ENCODE data around the gene RPGRIP1. TPM values are rescaled to one million over a fixed set of nuclear protein-coding genes. Genes with fewer than 3 reads are reported as not detected.
"Not testable (repeated sequence)": the region's sequence is repeated elsewhere in the genome, so short reads cannot be mapped to it uniquely, and the experiment has no call there.

The RPGRIP1 gene
- total and polyA plus RNA-seq, 8 donors: 0.19 to 0.58 (median 0.28) TPM; not detected in 4

DNA sequence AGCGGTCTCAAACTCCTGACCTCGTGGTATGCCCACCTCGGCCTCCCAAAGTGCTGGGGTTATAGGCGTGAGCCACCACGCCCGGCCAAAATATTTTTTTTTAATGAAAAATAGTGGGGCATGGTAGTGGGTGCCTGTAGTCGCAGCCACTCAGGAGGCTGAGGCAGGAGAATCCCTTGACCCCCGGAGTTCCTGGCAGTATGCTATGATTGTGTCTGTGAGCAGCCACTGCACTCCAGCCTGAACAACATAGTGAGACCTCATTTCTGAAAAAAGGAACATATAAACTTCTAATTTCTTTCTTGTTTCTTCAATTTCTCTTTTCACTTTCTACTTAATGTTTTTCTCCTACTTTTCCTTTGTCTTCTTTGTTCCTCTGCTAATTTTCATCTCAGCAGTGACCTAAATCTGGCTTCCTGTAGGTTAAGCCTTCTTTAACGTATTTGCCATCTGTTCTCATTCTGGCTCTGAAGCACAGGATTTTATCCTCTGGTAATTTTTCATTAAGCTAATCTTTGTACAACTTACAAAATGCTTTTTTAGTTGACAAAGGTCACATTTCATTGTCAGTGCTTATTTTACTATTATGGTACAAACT lies 4.5 kb upstream of the RPGRIP1 start:
- Histone ChIP-seq H3K4me3 (no peak overlapping the region), H3K4me1 (peaks cover 0 to 3% (median 0%) of the 10 kb centered on the region in 4 donors), H3K9me3 (no peaks in the 10 kb centered on the region), H3K27ac (no peak overlapping the region), H3K36me3 (no peaks in the 10 kb centered on the region), H3K27me3 (no peaks in the 10 kb centered on the region)
- no peak for TF ChIP-seq POLR2A (IDR thresholded peaks at IDR 0.05)
- TF ChIP-seq, protein P1, sequence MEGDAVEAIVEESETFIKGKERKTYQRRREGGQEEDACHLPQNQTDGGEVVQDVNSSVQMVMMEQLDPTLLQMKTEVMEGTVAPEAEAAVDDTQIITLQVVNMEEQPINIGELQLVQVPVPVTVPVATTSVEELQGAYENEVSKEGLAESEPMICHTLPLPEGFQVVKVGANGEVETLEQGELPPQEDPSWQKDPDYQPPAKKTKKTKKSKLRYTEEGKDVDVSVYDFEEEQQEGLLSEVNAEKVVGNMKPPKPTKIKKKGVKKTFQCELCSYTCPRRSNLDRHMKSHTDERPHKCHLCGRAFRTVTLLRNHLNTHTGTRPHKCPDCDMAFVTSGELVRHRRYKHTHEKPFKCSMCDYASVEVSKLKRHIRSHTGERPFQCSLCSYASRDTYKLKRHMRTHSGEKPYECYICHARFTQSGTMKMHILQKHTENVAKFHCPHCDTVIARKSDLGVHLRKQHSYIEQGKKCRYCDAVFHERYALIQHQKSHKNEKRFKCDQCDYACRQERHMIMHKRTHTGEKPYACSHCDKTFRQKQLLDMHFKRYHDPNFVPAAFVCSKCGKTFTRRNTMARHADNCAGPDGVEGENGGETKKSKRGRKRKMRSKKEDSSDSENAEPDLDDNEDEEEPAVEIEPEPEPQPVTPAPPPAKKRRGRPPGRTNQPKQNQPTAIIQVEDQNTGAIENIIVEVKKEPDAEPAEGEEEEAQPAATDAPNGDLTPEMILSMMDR (IDR thresholded peaks at IDR 0.05): no peak
- TF ChIP-seq EP300 (IDR thresholded peaks at IDR 0.05): no peak
- no peak for TF ChIP-seq POLR2AphosphoS5 (IDR thresholded peaks at IDR 0.05)
- intact Hi-C loops (cut with DNase I; ENCODE audit: low total_unique reads): no loop called here
- WGBS, 5 donors: 82 to 90% (median 87%) methylated on average over 9 of the region's 9 CpGs
- no peak for DNase-seq

- H3K36me3 ChIP-seq: no peaks in the 10 kb centered on the region
- no peak overlapping the region for H3K4me3 ChIP-seq
- WGBS, 5 donors: 80 to 88% (median 86%) methylated on average over 4 of the region's 4 CpGs
- H3K27me3 ChIP-seq: no peaks in the 10 kb centered on the region
- DNase-seq: no peak
- H3K4me1 ChIP-seq: no peaks in the 10 kb centered on the region
- no peaks in the 10 kb centered on the region for H3K9me3 ChIP-seq
- H3K27ac ChIP-seq: no peak overlapping the region
- TF ChIP-seq EP300 (IDR thresholded peaks at IDR 0.05): no peak
- no peak for TF ChIP-seq POLR2A (IDR thresholded peaks at IDR 0.05)
- TF ChIP-seq POLR2AphosphoS5 (IDR thresholded peaks at IDR 0.05): no peak
- TF ChIP-seq, protein P1 (IDR thresholded peaks at IDR 0.05): no peak
- intact Hi-C loops (cut with DNase I; ENCODE audit: low total_unique reads): no loop called here
Observed at GRCh38 chr14:21278632-21279031, 1.3 kb upstream of the RPGRIP1 start.

GRCh38 chr14:21281917-21282316 lies 2.0 kb downstream of the RPGRIP1 start:
- 81 to 94% (median 84%) methylated on average over 8 of the region's 8 CpGs for WGBS, 5 donors
- not testable (repeated sequence) for DNase-seq, H3K9me3 ChIP-seq, H3K27ac ChIP-seq, H3K4me3 ChIP-seq, H3K36me3 ChIP-seq, H3K27me3 ChIP-seq, H3K4me1 ChIP-seq
- intact Hi-C loops (cut with DNase I; ENCODE audit: low total_unique reads): loop anchor here (10.0 kb wide), 1 partner anchor 53 kb away; no protein-coding TSS in a partner anchor

DNA sequence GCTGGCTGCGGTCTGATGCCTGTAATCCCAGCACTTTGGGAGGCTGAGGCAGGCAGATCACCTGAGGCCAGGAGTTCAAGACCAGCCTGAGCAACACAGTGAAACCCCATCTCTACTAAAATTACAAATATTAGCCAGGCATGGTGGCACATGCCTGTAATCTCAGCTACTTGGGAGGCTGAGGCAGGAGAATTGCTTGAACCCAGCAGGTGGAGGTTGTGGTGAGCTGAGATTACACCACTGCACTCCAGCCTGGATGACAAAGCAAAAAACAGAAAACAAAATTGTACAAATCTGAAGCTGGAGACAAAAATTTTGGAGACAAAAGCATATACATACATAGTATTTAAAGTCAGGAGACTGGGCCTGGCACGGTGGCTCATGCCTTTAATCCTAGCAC lies 6.6 kb downstream of the RPGRIP1 start:
- H3K4me1 ChIP-seq, H3K4me3 ChIP-seq, H3K36me3 ChIP-seq, H3K27me3 ChIP-seq, H3K9me3 ChIP-seq, H3K27ac ChIP-seq, DNase-seq: not testable (repeated sequence)
- intact Hi-C loops (cut with DNase I; ENCODE audit: low total_unique reads): loop anchor here (10.0 kb wide), 1 partner anchor 48 kb away; no protein-coding TSS in a partner anchor
- 84 to 98% (median 91%) methylated on average over 2 of the region's 2 CpGs for WGBS, 5 donors

DNA sequence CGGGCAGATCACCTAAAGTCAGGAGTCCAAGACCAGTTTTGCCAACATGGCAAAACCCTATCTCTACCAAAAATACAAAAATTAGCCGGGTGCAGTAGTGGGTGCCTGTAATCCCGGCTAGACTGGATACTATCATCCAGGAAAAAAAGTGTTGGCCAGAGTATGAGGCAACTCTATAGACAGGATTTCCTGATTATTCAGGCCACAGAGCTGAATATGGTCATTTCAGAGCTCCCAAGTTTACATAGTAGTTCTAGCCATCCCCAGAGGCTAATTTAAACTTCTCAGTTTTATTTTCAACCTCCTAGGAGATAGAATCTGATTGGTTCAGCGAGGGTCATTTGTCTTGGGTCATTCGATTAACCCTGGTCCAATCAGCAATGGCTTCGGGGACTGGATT lies 7.3 kb downstream of the RPGRIP1 start:
- DNase-seq: no peak
- no peak overlapping the region for H3K27ac ChIP-seq
- 89 to 94% (median 92%) methylated on average over 6 of the region's 6 CpGs for WGBS, 5 donors
- TF ChIP-seq POLR2AphosphoS5 (IDR thresholded peaks at IDR 0.05): no peak
- no peak for TF ChIP-seq EP300 (IDR thresholded peaks at IDR 0.05)
- no peak for TF ChIP-seq POLR2A (IDR thresholded peaks at IDR 0.05)
- H3K27me3 ChIP-seq: no peaks in the 10 kb centered on the region
- H3K4me3 ChIP-seq: no peak overlapping the region
- no peaks in the 10 kb centered on the region for H3K9me3 ChIP-seq
- H3K4me1 ChIP-seq: no peaks in the 10 kb centered on the region
- intact Hi-C loops (cut with DNase I; ENCODE audit: low total_unique reads): loop anchor here (10.0 kb wide), 1 partner anchor 48 kb away; no protein-coding TSS in a partner anchor
- no peaks in the 10 kb centered on the region for H3K36me3 ChIP-seq

GRCh38 chr14:21294026-21294425 lies 14.1 kb downstream of the RPGRIP1 start:
- H3K4me1 ChIP-seq; H3K27me3 ChIP-seq; H3K27ac ChIP-seq; DNase-seq; H3K9me3 ChIP-seq; intact Hi-C loops (cut with DNase I; ENCODE audit: low total_unique reads); H3K36me3 ChIP-seq; H3K4me3 ChIP-seq: not testable (repeated sequence)
- 87 to 94% (median 90%) methylated on average over 8 of the region's 8 CpGs for WGBS, 5 donors

Measured in stomach (tissue), 9 donors.